ENCODE measurements around the gene ANKRD52. TPM values are rescaled to one million over a fixed set of nuclear protein-coding genes. Genes with fewer than 3 reads are reported as not detected.

ANKRD52 gene
- total and polyA plus RNA-seq, 9 of the 15 experiments (the other 6 are each of a cell fraction or from before 2014, with no cell fraction given) = 0.52 to 46.8 (median 7.9) TPM

DNA sequence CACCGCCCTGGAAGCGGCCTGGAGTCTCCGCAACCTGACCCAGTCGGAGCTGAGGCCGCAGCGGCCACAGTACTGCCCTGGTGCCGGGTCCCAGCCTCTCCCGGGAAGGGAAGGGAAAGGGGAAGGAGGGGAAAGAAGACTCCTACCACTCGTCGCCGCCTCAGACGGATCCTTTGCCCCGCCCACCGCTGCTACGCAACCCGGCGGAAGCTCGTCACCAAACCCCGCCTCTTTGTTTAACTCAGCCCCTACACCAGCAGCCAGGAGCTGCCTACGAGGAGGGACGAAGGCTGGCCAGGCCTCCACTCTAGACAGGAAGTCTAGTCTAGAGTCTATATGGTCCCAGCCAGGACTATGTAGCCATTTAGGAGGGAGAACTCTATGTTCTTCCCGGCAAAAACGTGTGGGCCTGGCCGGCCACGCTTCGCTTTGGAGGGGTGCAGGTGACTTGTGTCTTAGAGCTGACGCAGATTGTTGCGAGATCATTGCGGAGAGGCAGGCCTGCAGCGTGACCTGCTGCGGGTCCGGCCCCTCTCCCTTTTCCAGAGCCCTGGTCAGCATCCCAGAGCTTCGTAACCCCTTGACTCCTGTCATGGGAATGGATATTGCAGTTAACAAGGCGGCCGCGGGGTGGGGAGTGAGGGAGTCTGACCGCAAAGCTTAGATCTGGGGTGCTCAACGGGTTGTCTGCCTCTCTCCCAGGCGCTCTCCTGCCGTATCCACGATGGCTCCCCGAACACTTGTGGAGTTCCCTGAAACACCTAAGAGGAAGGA, 36.2 kb downstream of the ANKRD52 start, which contains the start of gene RNF41 (continued):
- TF ChIP-seq, protein P1, sequence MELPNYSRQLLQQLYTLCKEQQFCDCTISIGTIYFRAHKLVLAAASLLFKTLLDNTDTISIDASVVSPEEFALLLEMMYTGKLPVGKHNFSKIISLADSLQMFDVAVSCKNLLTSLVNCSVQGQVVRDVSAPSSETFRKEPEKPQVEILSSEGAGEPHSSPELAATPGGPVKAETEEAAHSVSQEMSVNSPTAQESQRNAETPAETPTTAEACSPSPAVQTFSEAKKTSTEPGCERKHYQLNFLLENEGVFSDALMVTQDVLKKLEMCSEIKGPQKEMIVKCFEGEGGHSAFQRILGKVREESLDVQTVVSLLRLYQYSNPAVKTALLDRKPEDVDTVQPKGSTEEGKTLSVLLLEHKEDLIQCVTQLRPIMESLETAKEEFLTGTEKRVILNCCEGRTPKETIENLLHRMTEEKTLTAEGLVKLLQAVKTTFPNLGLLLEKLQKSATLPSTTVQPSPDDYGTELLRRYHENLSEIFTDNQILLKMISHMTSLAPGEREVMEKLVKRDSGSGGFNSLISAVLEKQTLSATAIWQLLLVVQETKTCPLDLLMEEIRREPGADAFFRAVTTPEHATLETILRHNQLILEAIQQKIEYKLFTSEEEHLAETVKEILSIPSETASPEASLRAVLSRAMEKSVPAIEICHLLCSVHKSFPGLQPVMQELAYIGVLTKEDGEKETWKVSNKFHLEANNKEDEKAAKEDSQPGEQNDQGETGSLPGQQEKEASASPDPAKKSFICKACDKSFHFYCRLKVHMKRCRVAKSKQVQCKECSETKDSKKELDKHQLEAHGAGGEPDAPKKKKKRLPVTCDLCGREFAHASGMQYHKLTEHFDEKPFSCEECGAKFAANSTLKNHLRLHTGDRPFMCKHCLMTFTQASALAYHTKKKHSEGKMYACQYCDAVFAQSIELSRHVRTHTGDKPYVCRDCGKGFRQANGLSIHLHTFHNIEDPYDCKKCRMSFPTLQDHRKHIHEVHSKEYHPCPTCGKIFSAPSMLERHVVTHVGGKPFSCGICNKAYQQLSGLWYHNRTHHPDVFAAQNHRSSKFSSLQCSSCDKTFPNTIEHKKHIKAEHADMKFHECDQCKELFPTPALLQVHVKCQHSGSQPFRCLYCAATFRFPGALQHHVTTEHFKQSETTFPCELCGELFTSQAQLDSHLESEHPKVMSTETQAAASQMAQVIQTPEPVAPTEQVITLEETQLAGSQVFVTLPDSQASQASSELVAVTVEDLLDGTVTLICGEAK (IDR thresholded peaks at IDR 0.05) = peak; percentile 85
- TF ChIP-seq, protein P1 (CRISPR knock-in tag; IDR thresholded peaks at IDR 0.05) = no peak
- TF ChIP-seq, protein P2, sequence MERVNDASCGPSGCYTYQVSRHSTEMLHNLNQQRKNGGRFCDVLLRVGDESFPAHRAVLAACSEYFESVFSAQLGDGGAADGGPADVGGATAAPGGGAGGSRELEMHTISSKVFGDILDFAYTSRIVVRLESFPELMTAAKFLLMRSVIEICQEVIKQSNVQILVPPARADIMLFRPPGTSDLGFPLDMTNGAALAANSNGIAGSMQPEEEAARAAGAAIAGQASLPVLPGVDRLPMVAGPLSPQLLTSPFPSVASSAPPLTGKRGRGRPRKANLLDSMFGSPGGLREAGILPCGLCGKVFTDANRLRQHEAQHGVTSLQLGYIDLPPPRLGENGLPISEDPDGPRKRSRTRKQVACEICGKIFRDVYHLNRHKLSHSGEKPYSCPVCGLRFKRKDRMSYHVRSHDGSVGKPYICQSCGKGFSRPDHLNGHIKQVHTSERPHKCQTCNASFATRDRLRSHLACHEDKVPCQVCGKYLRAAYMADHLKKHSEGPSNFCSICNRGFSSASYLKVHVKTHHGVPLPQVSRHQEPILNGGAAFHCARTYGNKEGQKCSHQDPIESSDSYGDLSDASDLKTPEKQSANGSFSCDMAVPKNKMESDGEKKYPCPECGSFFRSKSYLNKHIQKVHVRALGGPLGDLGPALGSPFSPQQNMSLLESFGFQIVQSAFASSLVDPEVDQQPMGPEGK (CRISPR knock-in tag; IDR thresholded peaks at IDR 0.05; ENCODE audit: borderline replicate concordance) = no peak
- TF ChIP-seq SMAD2 (IDR thresholded peaks at IDR 0.05; ENCODE audit: low read depth, low read length) = no peak
- TF ChIP-seq TSC22D4 (tag; IDR thresholded peaks at IDR 0.05) = no peak
- TF ChIP-seq MCM2 (IDR thresholded peaks at IDR 0.05; ENCODE audit: low read depth) = no peak
- TF ChIP-seq DPF2 (IDR thresholded peaks at IDR 0.05) = 0 out of 2 replicates have a peak, but pooled peaks have one; percentile 9
- TF ChIP-seq, protein P3, sequence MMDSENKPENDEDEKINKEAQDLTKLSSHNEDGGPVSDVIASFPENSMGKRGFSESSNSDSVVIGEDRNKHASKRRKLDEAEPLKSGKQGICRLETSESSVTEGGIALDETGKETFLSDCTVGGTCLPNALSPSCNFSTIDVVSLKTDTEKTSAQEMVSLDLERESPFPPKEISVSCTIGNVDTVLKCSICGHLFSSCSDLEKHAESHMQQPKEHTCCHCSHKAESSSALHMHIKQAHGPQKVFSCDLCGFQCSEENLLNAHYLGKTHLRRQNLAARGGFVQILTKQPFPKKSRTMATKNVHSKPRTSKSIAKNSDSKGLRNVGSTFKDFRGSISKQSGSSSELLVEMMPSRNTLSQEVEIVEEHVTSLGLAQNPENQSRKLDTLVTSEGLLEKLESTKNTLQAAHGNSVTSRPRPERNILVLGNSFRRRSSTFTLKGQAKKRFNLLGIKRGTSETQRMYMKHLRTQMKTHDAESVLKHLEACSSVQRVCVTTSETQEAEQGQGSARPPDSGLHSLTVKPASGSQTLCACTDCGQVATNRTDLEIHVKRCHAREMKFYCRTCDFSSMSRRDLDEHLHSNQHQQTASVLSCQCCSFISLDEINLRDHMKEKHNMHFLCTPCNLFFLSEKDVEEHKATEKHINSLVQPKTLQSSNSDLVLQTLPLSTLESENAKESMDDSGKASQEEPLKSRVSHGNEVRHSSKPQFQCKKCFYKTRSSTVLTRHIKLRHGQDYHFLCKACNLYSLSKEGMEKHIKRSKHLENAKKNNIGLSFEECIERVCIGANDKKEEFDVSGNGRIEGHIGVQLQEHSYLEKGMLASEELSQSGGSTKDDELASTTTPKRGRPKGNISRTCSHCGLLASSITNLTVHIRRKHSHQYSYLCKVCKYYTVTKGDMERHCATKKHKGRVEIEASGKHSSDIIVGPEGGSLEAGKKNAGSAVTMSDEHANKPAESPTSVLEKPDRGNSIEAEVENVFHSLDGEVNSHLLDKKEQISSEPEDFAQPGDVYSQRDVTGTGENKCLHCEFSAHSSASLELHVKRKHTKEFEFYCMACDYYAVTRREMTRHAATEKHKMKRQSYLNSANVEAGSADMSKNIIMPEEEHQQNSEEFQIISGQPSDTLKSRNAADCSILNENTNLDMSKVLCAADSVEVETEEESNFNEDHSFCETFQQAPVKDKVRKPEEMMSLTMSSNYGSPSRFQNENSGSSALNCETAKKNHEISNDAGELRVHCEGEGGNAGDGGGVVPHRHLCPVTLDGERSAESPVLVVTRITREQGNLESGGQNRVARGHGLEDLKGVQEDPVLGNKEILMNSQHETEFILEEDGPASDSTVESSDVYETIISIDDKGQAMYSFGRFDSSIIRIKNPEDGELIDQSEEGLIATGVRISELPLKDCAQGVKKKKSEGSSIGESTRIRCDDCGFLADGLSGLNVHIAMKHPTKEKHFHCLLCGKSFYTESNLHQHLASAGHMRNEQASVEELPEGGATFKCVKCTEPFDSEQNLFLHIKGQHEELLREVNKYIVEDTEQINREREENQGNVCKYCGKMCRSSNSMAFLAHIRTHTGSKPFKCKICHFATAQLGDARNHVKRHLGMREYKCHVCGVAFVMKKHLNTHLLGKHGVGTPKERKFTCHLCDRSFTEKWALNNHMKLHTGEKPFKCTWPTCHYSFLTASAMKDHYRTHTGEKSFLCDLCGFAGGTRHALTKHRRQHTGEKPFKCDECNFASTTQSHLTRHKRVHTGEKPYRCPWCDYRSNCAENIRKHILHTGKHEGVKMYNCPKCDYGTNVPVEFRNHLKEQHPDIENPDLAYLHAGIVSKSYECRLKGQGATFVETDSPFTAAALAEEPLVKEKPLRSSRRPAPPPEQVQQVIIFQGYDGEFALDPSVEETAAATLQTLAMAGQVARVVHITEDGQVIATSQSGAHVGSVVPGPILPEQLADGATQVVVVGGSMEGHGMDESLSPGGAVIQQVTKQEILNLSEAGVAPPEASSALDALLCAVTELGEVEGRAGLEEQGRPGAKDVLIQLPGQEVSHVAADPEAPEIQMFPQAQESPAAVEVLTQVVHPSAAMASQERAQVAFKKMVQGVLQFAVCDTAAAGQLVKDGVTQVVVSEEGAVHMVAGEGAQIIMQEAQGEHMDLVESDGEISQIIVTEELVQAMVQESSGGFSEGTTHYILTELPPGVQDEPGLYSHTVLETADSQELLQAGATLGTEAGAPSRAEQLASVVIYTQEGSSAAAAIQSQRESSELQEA (IDR thresholded peaks at IDR 0.05; ENCODE audit: low read depth) = no peak

Data from K562 (cell line).